Liver (tissue), 9 donors: ENCODE results near the gene KCNJ1. TPM values are rescaled to one million over a fixed set of nuclear protein-coding genes. Genes with fewer than 3 reads are reported as not detected.

Experiments
- DNase-seq: peaks from one replicate; pipeline ENCODE4 v3.0.0-alpha.2; 2017; ENCODE audit warnings: low spot score
- H3K27ac ChIP-seq, 2 donors: one replicate each; pipeline ENCODE4 v1.7.0; 2013; ENCODE audit warnings: inconsistent platforms in 2 of 2, low read length in 2 of 2, control low read depth in 1 of 2, low read depth in 1 of 2, mild to moderate bottlenecking in 1 of 2
- H3K27me3 ChIP-seq, 4 donors: one replicate each; pipeline versions ENCODE4 v1.6.1 to v1.7.0; 2013; ENCODE audit warnings: low read length in 3 of 4, inconsistent platforms in 1 of 4, mild to moderate bottlenecking in 1 of 4, moderate library complexity in 1 of 4; ENCODE audit not compliant: control insufficient read depth in 4 of 4, insufficient read depth in 4 of 4
- H3K36me3 ChIP-seq, 4 donors: one replicate each; pipeline versions ENCODE4 v1.6.1 to v1.7.0; 2013; ENCODE audit warnings: low read length in 3 of 4, mild to moderate bottlenecking in 3 of 4, low read depth in 1 of 4, moderate library complexity in 1 of 4; ENCODE audit not compliant: control insufficient read depth in 4 of 4, insufficient read depth in 3 of 4
- H3K4me1 ChIP-seq, 4 donors: one replicate each; pipeline versions ENCODE4 v1.6.1 to v1.7.0; 2013; ENCODE audit warnings: low read length in 3 of 4, mild to moderate bottlenecking in 3 of 4, moderate library complexity in 1 of 4; ENCODE audit not compliant: control insufficient read depth in 4 of 4, insufficient read depth in 4 of 4
- H3K4me3 ChIP-seq, 3 donors: one replicate each; pipeline versions ENCODE4 v1.6.1 to v1.7.0; 2013; ENCODE audit warnings: low read length in 3 of 3, control low read depth in 1 of 3, low read depth in 1 of 3, mild to moderate bottlenecking in 1 of 3
- H3K9ac ChIP-seq, 2 donors: one replicate each; pipeline ENCODE4 v1.7.0; 2013; ENCODE audit warnings: low read length in 2 of 2, mild to moderate bottlenecking in 2 of 2, moderate library complexity in 2 of 2, control low read depth in 1 of 2, low read depth in 1 of 2
- H3K9me3 ChIP-seq, 4 donors: one replicate each; pipeline versions ENCODE4 v1.6.1 to v1.7.0; 2013; ENCODE audit warnings: low read length in 3 of 4; ENCODE audit not compliant: control insufficient read depth in 4 of 4
- CTCF ChIP-seq: fragments of 150-350 bp; IDR thresholded peaks from 2 replicates; pipeline ENCODE4 v1.5.1; 2017; ENCODE audit warnings: improper control_type of control experiment, low read depth, low read length; ENCODE audit not compliant: missing input control
- EGR1 ChIP-seq, 2 donors: IDR thresholded peaks; 2 replicates each; pipeline ENCODE4 v1.6.1; 2016 to 2018; ENCODE audit warnings: antibody characterized with exemption in 2 of 2, low read depth in 2 of 2
- FOXA1 ChIP-seq: IDR thresholded peaks from 2 replicates; pipeline ENCODE4 v1.6.1; 2016; ENCODE audit warnings: antibody characterized with exemption
- FOXA2 ChIP-seq: IDR thresholded peaks from 2 replicates; pipeline ENCODE4 v1.6.1; 2016; ENCODE audit warnings: antibody characterized with exemption
- GABPA ChIP-seq, 2 donors: IDR thresholded peaks in 1 of 2; conservative IDR thresholded peaks in 1 of 2; 2 replicates each; pipeline ENCODE4 v1.6.1; 2016; ENCODE audit warnings: antibody characterized with exemption in 2 of 2, mild to moderate bottlenecking in 1 of 2, moderate library complexity in 1 of 2
- HNF4A ChIP-seq, 2 donors: conservative IDR thresholded peaks; 2 replicates each; pipeline ENCODE4 v1.6.1; 2016; ENCODE audit warnings: antibody characterized with exemption in 2 of 2, mild to moderate bottlenecking in 2 of 2
- HNF4G ChIP-seq: IDR thresholded peaks from 2 replicates; pipeline ENCODE4 v1.6.1; 2016; ENCODE audit warnings: antibody characterized with exemption
- JUND ChIP-seq, 2 donors: IDR thresholded peaks; 2 replicates each; pipeline ENCODE4 v1.6.1; 2016; ENCODE audit warnings: antibody characterized with exemption in 2 of 2
- MAX ChIP-seq: IDR thresholded peaks from 2 replicates; pipeline ENCODE4 v1.6.1; 2016; ENCODE audit warnings: antibody characterized with exemption
- NR2F2 ChIP-seq: IDR thresholded peaks from 2 replicates; pipeline ENCODE4 v1.6.1; 2016; ENCODE audit warnings: antibody characterized with exemption
- RAD21 ChIP-seq, 2 donors: IDR thresholded peaks; 2 replicates each; pipeline ENCODE4 v1.6.1; 2016; ENCODE audit warnings: antibody characterized with exemption in 2 of 2, mild to moderate bottlenecking in 2 of 2
- REST ChIP-seq: IDR thresholded peaks from 2 replicates; pipeline ENCODE4 v1.6.1; 2016; ENCODE audit warnings: antibody characterized with exemption, mild to moderate bottlenecking
- RXRA ChIP-seq, 2 donors: IDR thresholded peaks; 2 replicates each; pipeline ENCODE4 v1.6.1; 2017 to 2018; ENCODE audit warnings: antibody characterized with exemption in 2 of 2, mild to moderate bottlenecking in 1 of 2
- SP1 ChIP-seq: IDR thresholded peaks from 2 replicates; pipeline ENCODE4 v1.6.1; 2018; ENCODE audit warnings: antibody characterized with exemption, mild to moderate bottlenecking
- TAF1 ChIP-seq: conservative IDR thresholded peaks from 2 replicates; pipeline ENCODE4 v1.6.1; 2016; ENCODE audit warnings: antibody characterized with exemption, mild to moderate bottlenecking
- YY1 ChIP-seq: IDR thresholded peaks from 2 replicates; pipeline ENCODE4 v1.6.1; 2016; ENCODE audit warnings: antibody characterized with exemption, mild to moderate bottlenecking
- WGBS: extraction: QIAGEN DNeasy Blood & Tissue Kit; methylation state at CpG from one replicate; pipeline ENCODE4 v1.1.7; 2013; 5-methylcytosine and 5-hydroxymethylcytosine counted together
- polyA plus RNA-seq, 2 donors: library from polyadenylated mRNA; stranded (reverse) in 1 of 2; unstranded in 1 of 2; fragments of 200-250 nt in 1 of 2; fragments of >200 nt in 1 of 2; fragmentation: Nextera tagmentation in 1 of 2; extraction: Ambion mirVana in 1 of 2; gene quantifications; one replicate each; pipeline versions ENCODE4 v1.2.1 to v1.2.3, GENCODE V29; 2013 to 2015
- total RNA-seq, 2 donors: library from RNA; depleted of rRNA; stranded (reverse); fragments of >200 nt; gene quantifications; one replicate each; pipeline ENCODE4 v1.2.3, GENCODE V29; 2014
- TF ChIP-seq, protein P1 (sequence below): IDR thresholded peaks from 2 replicates; pipeline ENCODE4 v1.6.1; 2016; ENCODE audit warnings: antibody characterized with exemption
- TF ChIP-seq, protein P2 (sequence below): IDR thresholded peaks from 2 replicates; pipeline ENCODE4 v1.6.1; 2016; ENCODE audit warnings: antibody characterized with exemption
- donor health status: healthy.
- donor health status: healthy.
- donor health status: healthy.
- donor health status: healthy.
- donor health status: healthy.

Gene KCNJ1
- total and polyA plus RNA-seq, 4 donors = 0.14 to 0.23 TPM; not detected in 2

GRCh38 chr11:128915149-128915521 is 48.0 kb upstream of the KCNJ1 start (continued):
- TF ChIP-seq REST (no peak), TAF1 (no peak), HNF4G (no peak)
- TF ChIP-seq, protein P1, sequence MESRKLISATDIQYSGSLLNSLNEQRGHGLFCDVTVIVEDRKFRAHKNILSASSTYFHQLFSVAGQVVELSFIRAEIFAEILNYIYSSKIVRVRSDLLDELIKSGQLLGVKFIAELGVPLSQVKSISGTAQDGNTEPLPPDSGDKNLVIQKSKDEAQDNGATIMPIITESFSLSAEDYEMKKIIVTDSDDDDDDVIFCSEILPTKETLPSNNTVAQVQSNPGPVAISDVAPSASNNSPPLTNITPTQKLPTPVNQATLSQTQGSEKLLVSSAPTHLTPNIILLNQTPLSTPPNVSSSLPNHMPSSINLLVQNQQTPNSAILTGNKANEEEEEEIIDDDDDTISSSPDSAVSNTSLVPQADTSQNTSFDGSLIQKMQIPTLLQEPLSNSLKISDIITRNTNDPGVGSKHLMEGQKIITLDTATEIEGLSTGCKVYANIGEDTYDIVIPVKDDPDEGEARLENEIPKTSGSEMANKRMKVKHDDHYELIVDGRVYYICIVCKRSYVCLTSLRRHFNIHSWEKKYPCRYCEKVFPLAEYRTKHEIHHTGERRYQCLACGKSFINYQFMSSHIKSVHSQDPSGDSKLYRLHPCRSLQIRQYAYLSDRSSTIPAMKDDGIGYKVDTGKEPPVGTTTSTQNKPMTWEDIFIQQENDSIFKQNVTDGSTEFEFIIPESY = no peak

GRCh38 chr11:128914216-128915148 is 47.4 kb upstream of the KCNJ1 start:
- 92% methylated on average over 18 of the region's 18 CpGs for whole genome bisulfite sequencing
- TF ChIP-seq NR2F2 (no peak), JUND (IDR thresholded peaks at IDR 0.05) (no peak), YY1 (no peak), SP1 (no peak), FOXA1 (no peak), HNF4G (no peak), FOXA2 (no peak), GABPA (IDR thresholded peaks at IDR 0.05 in 1 of 2, conservative IDR thresholded peaks at IDR 0.05 in 1 of 2) (no peak), RXRA (IDR thresholded peaks at IDR 0.05) (no peak), HNF4A (conservative IDR thresholded peaks at IDR 0.05) (no peak), CTCF (no peak), TAF1 (no peak), MAX (no peak), RAD21 (IDR thresholded peaks at IDR 0.05) (no peak), EGR1 (IDR thresholded peaks at IDR 0.05; ENCODE audit: low read depth in 2 of 2) (no peak), REST (no peak)
- TF ChIP-seq, protein P1 = no peak
- TF ChIP-seq, protein P2, sequence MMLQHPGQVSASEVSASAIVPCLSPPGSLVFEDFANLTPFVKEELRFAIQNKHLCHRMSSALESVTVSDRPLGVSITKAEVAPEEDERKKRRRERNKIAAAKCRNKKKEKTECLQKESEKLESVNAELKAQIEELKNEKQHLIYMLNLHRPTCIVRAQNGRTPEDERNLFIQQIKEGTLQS = no peak
- Histone ChIP-seq H3K36me3 (no peaks in the 10 kb centered on the region), H3K4me3 (no peak overlapping the region), H3K27me3 (no peaks in the 10 kb centered on the region), H3K9me3 (no peaks in the 10 kb centered on the region), H3K9ac (no peak overlapping the region), H3K4me1 (no peaks in the 10 kb centered on the region), H3K27ac (no peak overlapping the region)
- DNase-seq = no peak
